NT2/D1 (cell line): ENCODE measurements around the gene VEZT.
"Not testable (repeated sequence)": the region's sequence is repeated elsewhere in the genome, so short reads cannot be mapped to it uniquely, and the experiment has no call there.

ENCODE experiments used
- DNase-seq: peaks from one replicate; pipeline ENCODE4 v3.0.0-alpha.2; 2011; ENCODE audit warnings: low read depth, low spot score
- H3K27me3 ChIP-seq: 2 replicates; pipeline ENCODE4 v1.6.0; 2011; ENCODE audit warnings: mild to moderate bottlenecking; ENCODE audit not compliant: insufficient read length, insufficient read depth
- H3K36me3 ChIP-seq: 2 replicates; pipeline ENCODE4 v1.6.1; 2011; ENCODE audit warnings: mild to moderate bottlenecking, low read length, mixed read lengths; ENCODE audit not compliant: insufficient read depth, insufficient read length
- H3K4me1 ChIP-seq: 2 replicates; pipeline ENCODE4 v1.5.1; 2011; ENCODE audit not compliant: insufficient read depth, insufficient read length
- H3K4me3 ChIP-seq: 2 replicates; pipeline ENCODE4 v1.5.1; 2011; ENCODE audit warnings: low read depth; ENCODE audit not compliant: insufficient read length
- H3K9ac ChIP-seq: 2 replicates; pipeline ENCODE4 v1.6.0; 2011; ENCODE audit warnings: low read depth; ENCODE audit not compliant: insufficient read length
- H3K9me3 ChIP-seq: 2 replicates; pipeline ENCODE4 v1.5.1; 2011; ENCODE audit warnings: mild to moderate bottlenecking, low read length; ENCODE audit not compliant: insufficient read depth
- SUZ12 ChIP-seq: IDR thresholded peaks from 2 replicates; pipeline ENCODE4 v1.6.1; 2011; ENCODE audit not compliant: insufficient read length, insufficient read depth; ENCODE audit errors: extremely low read depth
- YY1 ChIP-seq: IDR thresholded peaks from 2 replicates; pipeline ENCODE4 v1.6.1; 2011; ENCODE audit not compliant: insufficient read length, insufficient read depth
- ZNF274 ChIP-seq: IDR thresholded peaks from 2 replicates; pipeline ENCODE4 v1.6.1; 2011; ENCODE audit warnings: mild to moderate bottlenecking, low read depth, low read length

The VEZT gene

DNA sequence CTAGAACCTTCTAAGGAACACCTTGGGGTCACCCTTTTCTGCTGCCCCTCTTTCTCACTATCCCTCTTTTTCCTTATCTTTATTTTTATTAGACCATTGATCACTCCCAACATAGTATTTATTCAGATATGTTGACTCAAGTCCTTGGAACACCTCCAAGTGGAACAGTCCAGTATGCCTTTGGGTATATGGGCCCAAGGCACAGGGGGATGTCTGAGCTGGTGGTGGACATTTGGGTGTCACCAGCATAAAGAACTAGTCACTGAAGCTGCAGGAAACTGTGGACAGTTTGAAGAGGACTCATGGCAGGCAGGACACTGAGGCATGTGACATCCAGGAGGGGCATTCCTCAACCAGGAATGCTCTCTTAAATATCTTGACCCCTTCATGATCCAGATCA lies 105.6 kb downstream of the VEZT start:
- no peak for DNase-seq
- H3K9ac ChIP-seq = no peak overlapping the region
- H3K4me3 ChIP-seq = no peak overlapping the region
- TF ChIP-seq ZNF274 (no peak), SUZ12 (no peak), YY1 (no peak)
- no peaks in the 10 kb centered on the region for H3K9me3 ChIP-seq
- H3K27me3 ChIP-seq = no peaks in the 10 kb centered on the region
- H3K36me3 ChIP-seq = no peaks in the 10 kb centered on the region
- no peaks in the 10 kb centered on the region for H3K4me1 ChIP-seq

DNA sequence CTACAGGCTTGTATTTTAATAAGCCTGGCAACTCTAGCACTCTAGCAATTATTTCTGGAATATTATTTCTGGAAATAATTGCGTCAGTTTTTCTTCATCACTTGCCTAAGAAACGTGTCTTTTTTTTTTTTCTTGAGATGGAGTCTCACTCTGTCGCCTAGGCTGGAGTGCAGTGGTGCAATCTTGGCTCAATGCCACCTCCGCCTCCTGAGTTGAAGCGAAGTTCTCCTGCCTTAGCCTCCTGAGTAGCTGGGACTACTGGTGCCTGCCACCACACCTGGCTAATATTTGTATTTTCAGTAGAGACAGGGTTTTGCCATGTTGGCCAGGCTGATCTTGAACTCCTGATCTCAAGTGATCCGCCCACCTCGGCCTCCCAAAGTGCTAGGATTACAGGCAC lies 106.6 kb downstream of the VEZT start:
- not testable (repeated sequence) for H3K9me3 ChIP-seq, H3K9ac ChIP-seq, H3K36me3 ChIP-seq, H3K4me3 ChIP-seq, H3K4me1 ChIP-seq, H3K27me3 ChIP-seq, DNase-seq

DNA sequence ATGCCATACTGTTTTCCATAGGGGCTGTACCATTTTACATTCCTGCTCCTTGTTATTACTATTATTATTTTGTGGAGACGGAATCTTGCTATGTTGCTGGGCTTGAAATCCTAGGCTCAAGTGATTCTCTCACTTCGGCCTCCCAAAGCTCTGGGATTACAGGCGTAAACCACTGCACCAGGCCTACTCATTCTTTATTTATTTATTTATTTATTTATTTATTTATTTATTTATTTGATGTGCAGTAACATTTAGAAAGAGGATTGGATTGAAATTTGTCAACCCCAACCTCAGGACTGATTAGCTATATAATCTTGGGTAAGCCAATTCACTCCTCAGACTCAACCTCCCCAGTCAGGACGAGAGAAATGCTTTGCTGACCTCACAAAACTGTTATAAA lies 107.9 kb downstream of the VEZT start:
- Histone ChIP-seq H3K27me3 (no peaks in the 10 kb centered on the region), H3K36me3 (no peaks in the 10 kb centered on the region), H3K4me3 (no peak overlapping the region), H3K9ac (no peak overlapping the region), H3K9me3 (no peaks in the 10 kb centered on the region), H3K4me1 (no peaks in the 10 kb centered on the region)
- TF ChIP-seq ZNF274 = no peak
- TF ChIP-seq YY1 = no peak
- TF ChIP-seq SUZ12 = no peak
- no peak for DNase-seq

DNA sequence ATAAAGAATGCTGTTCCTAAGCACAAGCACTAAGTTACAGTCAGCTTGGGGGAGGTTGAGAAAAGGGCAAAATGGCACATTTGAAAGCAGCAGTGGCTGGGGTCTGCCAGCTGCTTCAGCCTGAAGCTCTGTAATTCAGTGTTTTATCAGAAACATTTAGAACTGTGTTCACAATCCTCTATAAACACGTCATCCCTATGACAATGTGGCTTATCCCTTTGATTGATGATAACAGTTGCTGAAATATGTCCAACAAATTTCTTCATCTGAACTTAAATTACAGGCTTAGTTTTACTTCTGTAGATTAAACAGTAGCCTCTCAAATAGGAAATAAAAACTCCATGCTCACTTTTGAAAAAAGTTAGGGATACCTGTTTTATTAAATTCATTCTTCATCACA lies 108.8 kb downstream of the VEZT start:
- TF ChIP-seq SUZ12 (no peak), ZNF274 (no peak), YY1 (no peak)
- no peak overlapping the region for H3K4me3 ChIP-seq
- DNase-seq = no peak
- no peaks in the 10 kb centered on the region for H3K36me3 ChIP-seq
- no peaks in the 10 kb centered on the region for H3K4me1 ChIP-seq
- no peaks in the 10 kb centered on the region for H3K27me3 ChIP-seq
- H3K9me3 ChIP-seq = no peaks in the 10 kb centered on the region
- H3K9ac ChIP-seq = no peak overlapping the region

DNA sequence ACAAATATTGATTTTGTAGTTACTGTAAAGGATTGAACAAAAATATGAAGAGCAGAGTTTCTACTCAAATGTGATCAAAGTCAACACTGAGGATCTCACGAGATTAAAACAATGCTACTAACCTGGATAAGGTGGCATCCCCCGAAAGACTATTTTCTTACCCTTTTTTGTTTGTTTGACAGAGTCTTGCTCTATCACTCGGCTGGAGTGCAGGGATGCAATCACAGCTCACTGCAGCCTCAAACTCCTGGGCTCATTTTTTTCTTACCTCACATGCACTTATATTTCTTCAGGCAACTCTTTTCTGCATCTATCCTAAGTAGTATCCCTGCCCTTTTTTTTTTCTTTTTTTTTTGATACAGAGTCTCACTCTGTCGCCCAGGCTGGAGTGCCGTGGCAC lies 109.2 kb downstream of the VEZT start:
- Histone ChIP-seq H3K9me3 (no peaks in the 10 kb centered on the region), H3K27me3 (no peaks in the 10 kb centered on the region), H3K4me3 (no peak overlapping the region), H3K36me3 (no peaks in the 10 kb centered on the region), H3K4me1 (no peaks in the 10 kb centered on the region), H3K9ac (no peak overlapping the region)
- TF ChIP-seq SUZ12 = no peak
- TF ChIP-seq YY1 = no peak
- no peak for TF ChIP-seq ZNF274
- no peak for DNase-seq

DNA sequence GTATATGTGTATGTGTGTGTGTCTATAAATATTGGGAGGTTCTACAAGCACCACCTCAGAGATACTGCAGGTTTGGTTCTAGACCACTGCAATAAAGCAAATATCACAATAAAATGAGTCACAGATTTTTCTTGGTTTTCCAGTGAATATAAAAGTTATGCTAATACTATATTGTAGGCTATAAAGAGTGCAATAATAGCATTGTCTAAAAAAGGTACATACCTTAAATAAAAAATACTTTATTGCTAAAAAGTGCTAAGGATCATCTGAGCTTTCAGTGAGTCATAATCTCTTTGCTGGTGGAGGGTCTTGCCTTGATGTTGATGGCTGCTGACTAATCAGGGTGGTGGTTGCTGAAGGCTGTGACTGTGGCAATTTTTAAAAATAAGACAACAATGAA lies 111.1 kb downstream of the VEZT start:
- H3K9ac ChIP-seq = no peak overlapping the region
- TF ChIP-seq SUZ12 (no peak), YY1 (no peak), ZNF274 (no peak)

DNA sequence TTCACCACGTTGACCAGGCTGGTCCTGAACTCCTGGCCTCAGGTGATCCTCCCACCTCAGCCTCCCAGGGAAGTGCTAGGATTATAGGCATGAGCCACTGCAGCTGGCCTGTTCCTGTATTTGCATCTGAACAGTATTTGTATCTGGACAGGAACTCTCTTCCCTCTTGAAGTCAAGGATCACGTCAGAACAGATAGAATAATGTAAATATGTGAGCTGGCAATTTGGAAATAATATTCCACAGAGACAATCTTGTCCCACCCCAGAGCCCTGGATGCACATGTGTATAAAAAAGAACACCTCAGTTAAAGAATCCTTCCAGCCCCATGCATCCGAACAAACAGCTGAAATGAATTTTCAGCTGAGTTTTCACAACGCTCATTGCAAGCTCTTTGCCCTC lies 118.3 kb downstream of the VEZT start:
- TF ChIP-seq ZNF274 = no peak
- TF ChIP-seq SUZ12 = no peak
- no peak for TF ChIP-seq YY1
- no peaks in the 10 kb centered on the region for H3K36me3 ChIP-seq
- H3K9ac ChIP-seq = no peak overlapping the region
- no peak for DNase-seq
- H3K9me3 ChIP-seq = no peaks in the 10 kb centered on the region
- H3K4me1 ChIP-seq = no peaks in the 10 kb centered on the region
- no peaks in the 10 kb centered on the region for H3K27me3 ChIP-seq
- no peak overlapping the region for H3K4me3 ChIP-seq

More for the DNA sequence above, 111.1 kb downstream of the VEZT start:
- no peaks in the 10 kb centered on the region for H3K36me3 ChIP-seq
- H3K4me3 ChIP-seq = no peak overlapping the region
- no peaks in the 10 kb centered on the region for H3K9me3 ChIP-seq
- H3K27me3 ChIP-seq = no peaks in the 10 kb centered on the region
- no peak for DNase-seq
- no peaks in the 10 kb centered on the region for H3K4me1 ChIP-seq

DNA sequence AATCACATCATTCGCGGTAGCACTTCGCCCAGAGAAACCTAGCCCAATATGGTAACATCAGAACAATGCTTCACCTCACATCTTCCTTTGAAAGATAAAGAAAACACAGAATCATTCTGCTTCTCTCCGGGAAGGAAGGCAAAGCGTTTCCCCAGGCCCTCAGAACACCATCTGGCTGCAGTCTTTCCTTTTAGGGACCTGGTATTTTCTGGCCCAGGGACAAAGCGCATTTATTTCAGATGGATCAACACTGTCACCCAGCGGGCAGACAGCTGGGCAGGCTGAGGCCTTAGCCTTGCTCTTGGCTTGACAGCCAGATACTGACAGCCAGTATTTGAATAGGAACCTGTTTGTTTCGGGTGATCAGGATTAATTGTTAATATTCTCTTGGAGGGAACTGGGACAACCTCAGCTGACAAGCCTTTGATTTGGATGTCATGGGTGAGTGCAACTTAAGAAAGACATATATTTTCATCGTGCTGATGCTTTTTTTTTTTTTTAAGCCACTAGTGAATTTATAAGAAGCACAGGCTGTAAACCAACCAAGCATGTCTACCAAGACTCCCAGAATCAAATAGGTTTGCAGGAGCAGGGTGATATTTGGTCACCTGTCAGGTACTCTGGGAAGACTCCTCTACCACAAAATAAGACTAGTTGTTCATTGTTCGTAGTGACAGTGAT lies 118.9 kb downstream of the VEZT start:
- Histone ChIP-seq H3K4me1 (no peaks in the 10 kb centered on the region), H3K4me3 (no peak overlapping the region), H3K36me3 (no peaks in the 10 kb centered on the region), H3K9ac (no peak overlapping the region), H3K9me3 (no peaks in the 10 kb centered on the region), H3K27me3 (no peaks in the 10 kb centered on the region)
- TF ChIP-seq YY1 = no peak
- TF ChIP-seq SUZ12 = no peak
- TF ChIP-seq ZNF274 = no peak
- peak; percentile 89 for DNase-seq
